PC-9 (cell line): Measurements from ENCODE around the gene MSLN. TPM values are rescaled to one million over a fixed set of nuclear protein-coding genes. Genes with fewer than 3 reads are reported as not detected.
A peak's percentile ranks its signal among the peaks of the same experiment; 100 is the strongest.

ENCODE experiments used
- BruUV-seq: library from RNA; stranded (reverse); fragments of 400-500 nt; replicated peaks from 2 replicates; lab custom pipeline; 2021; lab: Mats Ljungman, UMichigan
- CTCF ChIA-PET: fragments of 300-600 bp; sonication (Branson Sonifier 250); formaldehyde crosslinking; loops from one replicate; lab custom pipeline; 2022; ENCODE audit warnings: antibody characterized with exemption; lab: Charles Lee
- POLR2A ChIA-PET: fragments of 300-600 bp; sonication (Branson Sonifier 250); formaldehyde crosslinking; loops from one replicate; lab custom pipeline; 2022; ENCODE audit warnings: antibody characterized with exemption; ENCODE audit not compliant: unreplicated experiment; lab: Charles Lee
- DNase-seq, 2 experiments: peaks; one replicate each; pipeline versions ENCODE4 v3.0.0 to v3.0.0-alpha.2; 2015 to 2022; ENCODE audit warnings: mixed read lengths in 1 of 2
- H2AFZ ChIP-seq: fragments of 200-600 bp; sonication (generic); 2 replicates; pipeline ENCODE4 v1.8.1; 2017; ENCODE audit warnings: antibody characterized with exemption
- H3F3A ChIP-seq: fragments of 200-600 bp; sonication (generic); 2 replicates; pipeline ENCODE4 v1.8.1; 2017; ENCODE audit warnings: antibody characterized with exemption, mild to moderate bottlenecking, low read depth; ENCODE audit not compliant: insufficient read depth
- H3K27ac ChIP-seq: fragments of 200-600 bp; sonication (generic); 2 replicates; pipeline ENCODE4 v1.6.1; 2016; ENCODE audit warnings: mixed run types
- H3K27me3 ChIP-seq: fragments of 200-600 bp; sonication (generic); 2 replicates; pipeline ENCODE4 v1.6.1; 2016; ENCODE audit warnings: low read depth, mixed run types; ENCODE audit not compliant: insufficient read depth
- H3K36me3 ChIP-seq: fragments of 200-600 bp; sonication (generic); 2 replicates; pipeline ENCODE4 v1.6.1; 2016; ENCODE audit warnings: low read depth, mixed run types
- H3K4me1 ChIP-seq: fragments of 200-600 bp; sonication (generic); replicated peaks from 2 replicates; pipeline ENCODE4 v1.6.1; 2016; ENCODE audit warnings: mixed run types; ENCODE audit not compliant: insufficient read depth
- H3K4me2 ChIP-seq: fragments of 200-600 bp; sonication (generic); 2 replicates; pipeline ENCODE4 v1.6.1; 2017; ENCODE audit warnings: mixed run types
- H3K4me3 ChIP-seq: fragments of 200-600 bp; sonication (generic); 2 replicates; pipeline ENCODE4 v1.6.1; 2016; ENCODE audit warnings: mixed run types
- H3K79me2 ChIP-seq: fragments of 200-600 bp; sonication (generic); 2 replicates; pipeline ENCODE4 v1.6.1; 2017; ENCODE audit warnings: low read depth, mixed run types
- H3K9me2 ChIP-seq: fragments of 200-600 bp; sonication (generic); 2 replicates; pipeline ENCODE4 v1.8.1; 2017; ENCODE audit warnings: mild to moderate bottlenecking; ENCODE audit not compliant: insufficient read depth
- H3K9me3 ChIP-seq: fragments of 200-600 bp; sonication (generic); 2 replicates; pipeline ENCODE4 v1.8.1; 2016; ENCODE audit warnings: low read depth; ENCODE audit not compliant: insufficient read depth
- H4K20me1 ChIP-seq: fragments of 200-600 bp; sonication (generic); 2 replicates; pipeline ENCODE4 v1.8.1; 2017; ENCODE audit not compliant: insufficient read depth
- EZH2 ChIP-seq: fragments of 200-600 bp; sonication (generic); IDR thresholded peaks from 2 replicates; pipeline ENCODE4 v1.8.0; 2017; ENCODE audit warnings: antibody characterized with exemption, low read depth
- intact Hi-C: fragments of 100-400 bp; cut with micrococcal nuclease; formaldehyde crosslinking; loops from one replicate; pipeline ENCODE4 v1.10.0; 2022; ENCODE audit not compliant: unreplicated experiment
- total RNA-seq: library from RNA; stranded (reverse); gene quantifications from 2 replicates; pipeline ENCODE4 v1.2.3, GENCODE V29; 2021
- TF ChIP-seq, protein P1 (sequence below): fragments of 200-600 bp; sonication (generic); conservative IDR thresholded peaks from 2 replicates; pipeline ENCODE4 v1.6.1; 2017; ENCODE audit warnings: mixed run types, antibody characterized with exemption, mild to moderate bottlenecking, moderate library complexity

MSLN gene
- total RNA-seq, 1 experiment from 2014 or later: 59.9 TPM

DNA sequence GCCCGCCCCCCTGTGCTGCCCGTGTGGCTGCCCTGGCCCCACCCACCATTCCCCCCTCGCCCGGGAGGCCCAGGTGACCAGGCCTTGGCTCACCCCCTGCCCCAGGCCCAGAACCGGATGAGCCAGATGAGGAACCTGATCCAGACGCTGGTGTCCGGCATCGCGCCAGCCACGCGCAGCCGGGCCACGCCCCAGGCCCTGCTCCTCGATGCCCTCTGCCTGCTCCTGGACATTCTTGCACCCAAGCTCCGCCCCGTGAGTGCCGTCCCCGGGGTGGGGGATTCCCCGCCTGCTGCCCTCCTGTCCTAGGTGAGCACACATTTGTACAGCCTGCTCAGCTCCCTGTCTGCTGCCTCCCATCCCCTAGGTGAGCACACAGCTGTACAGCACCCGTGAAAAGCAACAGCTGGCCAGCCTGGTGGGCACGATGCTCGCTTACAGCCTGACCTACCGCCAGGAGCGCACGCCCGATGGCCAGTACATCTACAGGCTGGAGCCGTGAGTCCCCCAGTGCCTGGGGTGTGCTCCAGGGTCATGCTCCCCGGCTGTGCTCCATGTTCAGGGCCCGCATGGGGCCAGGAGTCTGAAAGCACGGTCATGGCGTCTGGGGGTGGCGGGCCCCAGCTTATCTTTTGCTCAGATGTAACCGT, 35.2 kb downstream of the MSLN start:
- Histone ChIP-seq H4K20me1 (peaks cover 17% of the 10 kb centered on the region), H3K4me1 (peaks cover 14% of the 10 kb centered on the region), H3K9me3 (no peaks in the 10 kb centered on the region), H3K79me2 (no peaks in the 10 kb centered on the region), H3K9me2 (no peaks in the 10 kb centered on the region), H3K4me3 (no peak overlapping the region), H2AFZ (no peak overlapping the region), H3K27me3 (peaks cover 7% of the 10 kb centered on the region; the same call in 1 of the 2 replicates), H3K27ac (no peak overlapping the region), H3K36me3 (no peaks in the 10 kb centered on the region), H3F3A (peaks cover 14% of the 10 kb centered on the region), H3K4me2 (peak overlapping the region; percentile 68)
- intact Hi-C loops: no loop called here
- DNase-seq: peak; percentile 87 to 99
- TF ChIP-seq, protein P1, sequence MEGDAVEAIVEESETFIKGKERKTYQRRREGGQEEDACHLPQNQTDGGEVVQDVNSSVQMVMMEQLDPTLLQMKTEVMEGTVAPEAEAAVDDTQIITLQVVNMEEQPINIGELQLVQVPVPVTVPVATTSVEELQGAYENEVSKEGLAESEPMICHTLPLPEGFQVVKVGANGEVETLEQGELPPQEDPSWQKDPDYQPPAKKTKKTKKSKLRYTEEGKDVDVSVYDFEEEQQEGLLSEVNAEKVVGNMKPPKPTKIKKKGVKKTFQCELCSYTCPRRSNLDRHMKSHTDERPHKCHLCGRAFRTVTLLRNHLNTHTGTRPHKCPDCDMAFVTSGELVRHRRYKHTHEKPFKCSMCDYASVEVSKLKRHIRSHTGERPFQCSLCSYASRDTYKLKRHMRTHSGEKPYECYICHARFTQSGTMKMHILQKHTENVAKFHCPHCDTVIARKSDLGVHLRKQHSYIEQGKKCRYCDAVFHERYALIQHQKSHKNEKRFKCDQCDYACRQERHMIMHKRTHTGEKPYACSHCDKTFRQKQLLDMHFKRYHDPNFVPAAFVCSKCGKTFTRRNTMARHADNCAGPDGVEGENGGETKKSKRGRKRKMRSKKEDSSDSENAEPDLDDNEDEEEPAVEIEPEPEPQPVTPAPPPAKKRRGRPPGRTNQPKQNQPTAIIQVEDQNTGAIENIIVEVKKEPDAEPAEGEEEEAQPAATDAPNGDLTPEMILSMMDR: no peak; the same call in 1 of the 2 replicates
- TF ChIP-seq EZH2: no peak
- BruUV-seq: no TSS peak
- POLR2A ChIA-PET: interaction anchor here (0.5 to 1.0 kb wide), 4 partner anchors 9 to 83 kb away, joined by 3 to 6 read pairs (median 3); partner anchors contain the start of gene CCDC78
- CTCF ChIA-PET: interaction anchor here (0.5 to 1.0 kb wide), 2 partner anchors 13 to 561 kb away, joined by 3 read pairs; no protein-coding TSS in a partner anchor

DNA sequence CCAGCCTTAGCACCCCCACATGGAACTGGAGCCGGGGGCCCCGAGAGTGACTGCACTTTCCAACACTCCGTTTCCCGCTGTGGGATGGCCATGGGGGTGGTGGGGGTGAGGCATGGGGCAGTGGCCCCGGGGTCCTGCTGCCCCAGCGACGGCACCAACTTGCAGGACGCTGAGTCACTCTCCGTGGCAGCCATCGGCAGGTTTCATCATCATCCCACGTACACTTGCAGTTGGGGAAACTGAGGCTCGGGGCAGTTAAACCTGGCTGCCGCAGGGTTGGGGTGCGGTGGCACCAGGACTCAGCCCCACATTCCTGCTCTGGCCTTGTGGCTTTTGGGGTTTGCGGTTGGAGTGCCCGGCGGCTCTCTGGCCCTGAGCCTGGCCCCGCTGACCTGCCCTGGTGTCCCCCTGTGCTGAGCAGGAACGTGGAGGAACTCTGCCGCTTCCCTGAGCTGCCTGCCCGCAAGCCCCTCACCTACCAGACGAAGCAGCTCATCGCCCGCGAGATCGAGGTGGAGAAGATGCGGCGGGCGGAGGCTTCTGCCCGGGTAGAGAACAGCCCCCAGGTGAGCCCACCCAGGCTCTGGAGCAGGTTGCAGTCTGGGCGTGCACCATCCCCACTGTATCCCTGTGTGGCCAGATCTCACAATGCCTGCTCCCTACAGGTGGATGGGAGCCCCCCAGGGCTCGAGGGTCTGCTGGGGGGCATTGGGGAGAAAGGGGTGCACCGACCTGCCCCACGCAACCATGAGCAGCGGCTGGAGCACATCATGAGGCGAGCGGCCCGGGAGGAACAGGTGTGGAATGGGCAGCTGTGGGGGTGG, 36.0 kb downstream of the MSLN start:
- DNase-seq: no peak
- H3K4me1 ChIP-seq: peaks cover 14% of the 10 kb centered on the region
- no peak overlapping the region for H2AFZ ChIP-seq
- H3K36me3 ChIP-seq: no peaks in the 10 kb centered on the region
- no TSS peak for BruUV-seq
- no peaks in the 10 kb centered on the region for H3K9me2 ChIP-seq
- H4K20me1 ChIP-seq: peaks cover 17% of the 10 kb centered on the region
- ChIA-PET CTCF (interaction anchor here (1.0 kb wide), 1 partner anchor 13 kb away, joined by 3 read pairs; no protein-coding TSS in a partner anchor), POLR2A (interaction anchor here (0.7 to 1.0 kb wide), 3 partner anchors 8 to 70 kb away, joined by 3 to 6 read pairs (median 3); partner anchors contain the start of gene CCDC78)
- intact Hi-C loops: no loop called here
- no peak overlapping the region for H3K4me3 ChIP-seq
- peaks cover 15% of the 10 kb centered on the region for H3K27me3 ChIP-seq
- no peak for TF ChIP-seq EZH2
- TF ChIP-seq, protein P1: no peak; the same call in 1 of the 2 replicates
- no peaks in the 10 kb centered on the region for H3K79me2 ChIP-seq
- H3F3A ChIP-seq: peaks cover 14% of the 10 kb centered on the region
- no peaks in the 10 kb centered on the region for H3K9me3 ChIP-seq
- H3K27ac ChIP-seq: no peak overlapping the region
- peak overlapping the region; percentile 68 for H3K4me2 ChIP-seq

DNA sequence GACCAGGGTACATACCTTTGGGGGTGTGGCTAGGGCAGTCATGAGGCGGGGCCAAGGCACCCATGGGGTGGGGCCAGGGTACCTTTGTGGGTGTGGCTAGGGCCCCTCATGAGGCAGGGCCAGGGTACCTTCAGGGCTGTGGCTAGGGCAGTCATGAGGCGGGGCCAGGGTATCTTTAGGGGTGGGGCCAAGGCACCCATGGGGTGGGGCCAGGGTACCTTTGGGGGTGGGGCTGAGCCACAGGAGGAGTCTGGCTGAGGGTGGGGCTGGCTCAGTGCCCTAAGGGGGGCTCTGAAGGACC, 36.5 kb downstream of the MSLN start:
- no TSS peak for BruUV-seq
- H2AFZ ChIP-seq: no peak overlapping the region
- H3K4me1 ChIP-seq: peaks cover 14% of the 10 kb centered on the region
- no peaks in the 10 kb centered on the region for H3K36me3 ChIP-seq
- peaks cover 19% of the 10 kb centered on the region for H3K27me3 ChIP-seq
- CTCF ChIA-PET: no interaction called here
- peaks cover 17% of the 10 kb centered on the region for H4K20me1 ChIP-seq
- DNase-seq: peak in 1 of 2 experiments; percentile 49
- H3K9me3 ChIP-seq: no peaks in the 10 kb centered on the region
- POLR2A ChIA-PET: no interaction called here
- H3F3A ChIP-seq: peaks cover 14% of the 10 kb centered on the region
- intact Hi-C loops: no loop called here
- no peaks in the 10 kb centered on the region for H3K79me2 ChIP-seq
- TF ChIP-seq EZH2: no peak
- TF ChIP-seq, protein P1: no peak
- H3K4me3 ChIP-seq: no peak overlapping the region
- no peaks in the 10 kb centered on the region for H3K9me2 ChIP-seq
- H3K4me2 ChIP-seq: no peak overlapping the region
- no peak overlapping the region for H3K27ac ChIP-seq
